IPS-NIHi11 (cell line): ENCODE measurements around the gene CCDC74A.
"Not testable (repeated sequence)": the region's sequence is repeated elsewhere in the genome, so short reads cannot be mapped to it uniquely, and the experiment has no call there.

ENCODE experiments used
- DNase-seq: peaks from one replicate; pipeline ENCODE4 v3.0.0; 2012; ENCODE audit warnings: mixed read lengths, low spot score

The CCDC74A gene

DNA sequence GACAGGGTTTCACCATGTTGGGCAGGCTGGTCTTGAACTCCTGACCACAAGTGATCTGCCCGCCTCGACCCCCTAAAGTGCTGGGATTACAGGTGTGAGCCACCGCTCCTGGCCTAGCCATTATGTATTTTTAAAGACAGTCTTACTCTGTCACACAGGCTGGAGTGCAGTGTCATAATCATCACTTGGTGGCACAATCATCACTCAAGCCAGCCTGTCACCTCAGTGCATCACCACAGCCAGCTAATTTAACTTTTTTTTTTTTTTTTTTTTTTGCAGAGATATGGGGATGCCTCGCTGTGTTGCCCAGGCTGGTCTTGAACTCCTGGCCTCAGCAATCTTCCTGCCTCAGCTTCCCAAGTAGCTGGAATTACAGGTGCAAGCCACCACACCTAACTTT lies 24.1 kb upstream of the CCDC74A start:
- DNase-seq = not testable (repeated sequence)

GRCh38 chr2:131504082-131504750 lies 23.5 kb upstream of the CCDC74A start:
- DNase-seq = not testable (repeated sequence)

DNA sequence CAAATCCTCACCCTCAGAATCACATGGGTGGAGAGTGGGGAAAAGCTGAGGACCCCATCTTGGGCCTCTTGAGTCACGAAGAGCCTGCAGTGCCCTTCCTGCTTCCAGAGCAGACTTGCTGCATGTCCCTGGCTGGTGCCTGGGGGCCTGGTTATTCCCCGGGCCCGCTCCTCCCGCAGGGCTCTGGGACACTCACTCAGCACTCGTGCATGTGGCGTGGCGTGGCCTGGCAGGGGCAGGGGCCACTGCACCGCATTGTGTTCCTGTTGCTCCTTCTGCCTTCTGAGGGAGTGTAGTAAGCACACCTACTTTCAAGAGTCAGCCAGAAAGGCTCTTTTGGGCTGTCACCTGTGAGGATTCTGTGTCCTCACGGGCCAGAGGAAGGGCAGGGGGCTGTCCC lies 18.1 kb upstream of the CCDC74A start:
- no peak for DNase-seq

- DNase-seq = not testable (repeated sequence)
Observed at GRCh38 chr2:131511291-131511968, 16.3 kb upstream of the CCDC74A start.

DNA sequence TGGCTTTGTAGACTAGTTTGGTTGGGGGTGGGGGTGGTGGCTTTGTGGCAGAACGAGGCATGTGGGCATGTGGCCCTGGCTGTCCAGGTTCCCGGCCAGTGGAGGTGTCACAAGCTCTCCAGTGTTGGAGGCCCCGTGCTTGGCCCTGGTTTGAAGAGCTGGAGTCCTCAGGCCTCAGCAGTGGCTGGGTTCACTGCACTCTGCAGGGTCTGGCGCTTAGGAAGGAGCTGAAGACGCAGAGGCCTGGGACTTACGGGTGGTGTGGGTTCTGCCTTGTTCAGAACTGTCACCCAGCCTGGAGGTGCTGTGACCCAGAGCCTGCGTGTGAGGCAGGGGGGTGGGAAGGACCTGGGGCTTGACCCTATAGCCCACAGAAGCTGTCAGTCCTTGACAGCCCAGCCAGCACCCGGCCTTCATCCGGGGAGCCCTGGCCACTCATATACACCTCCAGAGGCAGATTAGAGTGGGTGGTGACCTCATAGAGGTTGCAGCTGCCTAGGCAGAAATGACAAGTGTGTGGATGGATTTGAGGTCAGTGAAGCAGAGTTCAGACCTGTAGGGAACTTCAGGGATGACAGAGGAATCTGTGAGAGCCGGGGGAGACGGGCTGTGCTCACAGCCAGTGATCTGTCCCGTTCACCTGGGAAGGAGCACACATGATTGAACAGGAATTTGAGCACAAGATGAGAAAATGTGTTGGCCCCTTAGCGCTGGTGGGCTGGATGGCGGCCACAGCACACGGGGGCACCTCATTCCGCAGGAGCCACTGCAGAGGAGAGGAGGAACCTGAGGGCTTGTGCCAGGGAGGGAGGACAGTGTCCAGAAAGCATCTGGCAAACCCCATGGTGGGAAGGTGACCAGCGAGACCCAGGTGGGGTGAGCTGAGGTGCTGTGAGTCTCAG lies 15.5 kb upstream of the CCDC74A start:
- not testable (repeated sequence) for DNase-seq

DNA sequence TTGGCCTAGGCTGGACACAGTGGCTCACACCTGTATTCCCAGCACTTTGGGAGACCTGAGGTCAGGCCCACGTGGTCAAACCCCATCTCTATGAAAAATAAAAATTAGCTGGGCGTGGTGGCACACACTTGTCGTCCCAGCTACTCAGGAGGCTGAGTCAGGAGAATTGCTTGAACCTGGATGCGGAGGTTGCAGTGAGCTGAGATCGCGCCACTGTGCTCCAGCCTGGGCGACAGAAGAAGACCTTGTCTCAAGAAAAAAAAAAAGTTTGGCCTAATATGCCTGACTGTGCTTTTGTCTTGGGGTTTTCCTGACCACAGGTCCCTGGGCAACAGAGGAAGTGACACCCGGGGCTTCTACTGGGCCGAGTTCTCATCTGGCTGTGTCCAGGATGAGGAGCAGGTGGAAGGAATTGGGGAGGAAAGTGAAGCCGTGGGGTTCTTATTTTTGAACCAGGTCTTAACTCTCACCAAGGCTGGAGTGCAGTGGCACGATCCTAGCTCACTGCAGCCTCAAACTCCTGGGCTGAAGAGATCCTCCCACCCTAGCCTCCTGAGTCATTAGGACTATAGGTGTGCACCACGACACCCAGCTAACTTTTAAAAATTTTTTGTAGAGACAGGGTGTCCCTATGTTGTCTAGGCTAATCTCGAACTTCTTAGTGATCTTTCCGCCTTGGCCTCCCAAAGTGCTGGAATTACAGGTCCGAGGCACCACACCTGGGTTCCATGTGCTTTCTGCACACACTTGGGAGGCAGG lies 13.1 kb upstream of the CCDC74A start:
- DNase-seq = not testable (repeated sequence)

DNA sequence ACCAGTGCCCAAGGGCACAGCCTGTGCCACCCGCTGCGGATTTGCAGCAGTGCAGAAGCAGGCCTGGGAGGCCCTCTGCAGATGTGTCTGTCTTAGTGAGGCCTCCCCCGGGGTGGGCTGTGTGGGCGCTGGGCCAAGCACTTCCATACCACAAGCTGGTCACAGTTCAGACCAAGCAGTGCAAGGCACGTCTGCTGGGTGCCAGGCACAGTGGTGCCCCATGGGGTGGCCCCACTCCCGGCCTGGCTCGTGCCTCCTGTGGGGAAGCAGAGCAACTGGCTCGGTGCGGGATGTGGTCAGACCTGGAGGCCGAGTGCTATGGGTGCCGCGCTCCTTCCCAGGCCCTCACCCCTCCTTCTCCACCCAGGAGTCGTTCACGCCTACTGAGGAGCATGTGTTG lies 12.5 kb upstream of the CCDC74A start:
- DNase-seq = not testable (repeated sequence)

DNA sequence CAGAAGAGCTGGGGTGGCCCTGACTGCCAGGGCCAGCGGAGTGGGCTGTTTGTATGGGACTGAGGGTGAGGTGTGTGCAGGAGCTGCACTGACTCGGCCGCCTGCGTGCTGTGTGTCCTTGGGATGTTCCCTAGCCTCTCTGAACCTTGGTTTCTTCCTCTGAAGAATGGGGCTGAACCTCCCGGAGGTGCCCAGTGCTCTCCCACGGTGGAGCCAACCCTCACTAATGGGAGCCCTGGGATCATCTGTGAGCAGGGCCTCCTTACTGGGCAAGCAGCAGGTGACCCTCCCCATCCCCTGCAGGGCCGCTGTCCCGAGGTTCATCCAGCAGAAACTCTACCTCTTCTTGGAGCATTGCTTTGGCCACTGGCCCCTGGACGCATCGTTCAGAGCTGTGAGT lies 11.7 kb upstream of the CCDC74A start:
- no peak for DNase-seq

DNA sequence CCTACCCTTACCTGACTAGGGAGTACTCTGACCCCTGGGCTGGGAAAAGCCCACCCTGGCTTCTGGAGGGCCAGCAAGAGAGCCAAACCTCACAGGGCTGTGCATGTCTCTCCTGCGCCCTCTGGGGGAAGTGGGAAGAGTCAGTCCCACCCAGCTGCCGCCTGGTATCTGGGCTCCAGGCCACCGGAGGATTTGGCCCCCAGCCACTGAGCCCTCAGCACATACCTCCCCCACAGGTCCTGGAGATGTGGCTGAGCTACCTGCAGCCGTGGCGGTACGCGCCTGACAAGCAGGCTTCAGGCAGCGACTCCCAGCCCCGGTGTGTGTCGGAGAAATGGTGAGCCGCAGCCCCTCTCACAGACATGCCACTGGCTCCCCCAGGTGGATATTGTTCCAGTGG lies 11.1 kb upstream of the CCDC74A start:
- peak; percentile 40 for DNase-seq

- DNase-seq = no peak
Observed at GRCh38 chr2:131517106-131517831, 10.4 kb upstream of the CCDC74A start.

DNA sequence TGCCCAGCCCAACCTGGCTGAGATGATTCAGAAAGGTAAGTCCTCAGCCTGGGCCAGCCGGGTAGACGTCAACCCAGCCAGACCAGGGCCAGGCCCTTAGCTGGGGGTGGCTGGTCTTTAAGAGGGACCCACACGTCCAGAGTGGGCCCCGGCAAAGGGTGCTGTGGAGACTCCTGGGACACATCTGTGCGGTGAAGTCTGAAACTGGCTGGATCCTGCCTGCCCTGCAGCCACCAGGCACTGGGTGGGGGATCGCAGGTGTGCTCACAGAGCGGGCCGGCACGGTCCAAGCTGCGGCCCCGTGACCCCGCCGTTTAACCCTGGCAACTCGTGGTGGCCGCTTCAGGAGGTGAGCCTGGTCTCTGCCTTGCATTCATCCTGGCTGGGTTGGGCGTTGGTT lies 9.8 kb upstream of the CCDC74A start:
- DNase-seq = not testable (repeated sequence)

- not testable (repeated sequence) for DNase-seq
Observed at GRCh38 chr2:131518531-131518930, 9.2 kb upstream of the CCDC74A start.

DNA sequence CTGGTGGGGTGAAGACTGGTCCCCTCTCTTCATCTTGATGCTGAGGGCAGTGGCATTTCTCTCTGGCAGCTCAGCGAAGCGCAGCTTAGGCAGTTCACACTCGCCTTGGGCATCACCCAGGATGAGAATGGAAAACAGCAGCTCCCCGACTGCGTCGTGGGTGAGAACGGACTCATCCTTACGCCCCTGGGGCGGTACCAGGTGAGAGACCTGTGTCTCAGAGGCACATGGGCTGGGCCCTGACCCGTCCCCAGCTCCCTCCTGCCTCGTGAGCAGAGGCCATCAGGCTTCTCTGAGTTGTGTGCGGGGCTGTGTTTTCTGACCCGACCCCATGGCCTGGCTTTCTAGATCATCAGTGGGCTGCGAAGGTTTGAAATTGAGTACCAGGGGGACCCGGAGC lies 8.2 kb upstream of the CCDC74A start:
- no peak for DNase-seq

GRCh38 chr2:131519871-131520470 lies 7.7 kb upstream of the CCDC74A start:
- DNase-seq = not testable (repeated sequence)

DNA sequence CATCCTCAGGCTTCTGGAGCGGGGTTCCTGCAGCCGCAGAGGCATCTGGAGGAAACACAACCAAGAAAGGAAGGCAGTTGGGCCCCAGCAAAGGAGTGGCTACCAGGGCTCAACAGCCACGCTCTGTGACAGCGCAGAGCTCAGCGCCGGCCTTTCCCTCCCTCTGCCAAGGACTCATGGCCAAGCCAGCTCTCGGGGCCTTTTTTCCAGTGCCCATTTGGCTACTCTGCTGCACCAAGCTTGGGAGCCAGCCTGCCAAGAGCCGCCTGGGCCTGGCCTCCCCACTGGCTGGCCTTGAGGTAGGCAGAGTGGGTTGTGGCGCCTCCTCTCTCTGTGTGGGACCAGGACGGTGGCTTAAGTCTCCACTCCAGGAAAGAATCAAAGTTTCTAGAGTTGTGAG lies 7.2 kb upstream of the CCDC74A start:
- DNase-seq = no peak

DNA sequence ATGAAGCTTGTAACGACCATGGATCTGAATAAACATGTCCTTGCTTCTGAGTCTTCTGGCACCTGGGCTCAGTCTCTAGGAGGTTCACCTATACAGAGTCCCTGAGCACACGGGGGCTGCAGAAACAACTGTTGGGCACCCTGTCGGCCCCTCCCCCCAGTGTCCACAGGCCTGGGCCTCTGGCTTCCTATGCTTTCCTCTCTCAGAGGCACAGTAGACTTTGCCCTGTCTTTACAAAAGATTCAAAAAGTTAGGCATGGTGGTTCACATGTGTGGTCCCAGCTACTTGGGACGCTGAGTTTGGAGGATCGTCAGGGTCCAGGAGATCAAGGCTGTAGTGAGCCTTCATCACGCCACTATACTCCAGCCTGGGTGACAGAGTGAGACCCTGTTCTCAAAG lies 6.2 kb upstream of the CCDC74A start:
- DNase-seq = not testable (repeated sequence)

DNA sequence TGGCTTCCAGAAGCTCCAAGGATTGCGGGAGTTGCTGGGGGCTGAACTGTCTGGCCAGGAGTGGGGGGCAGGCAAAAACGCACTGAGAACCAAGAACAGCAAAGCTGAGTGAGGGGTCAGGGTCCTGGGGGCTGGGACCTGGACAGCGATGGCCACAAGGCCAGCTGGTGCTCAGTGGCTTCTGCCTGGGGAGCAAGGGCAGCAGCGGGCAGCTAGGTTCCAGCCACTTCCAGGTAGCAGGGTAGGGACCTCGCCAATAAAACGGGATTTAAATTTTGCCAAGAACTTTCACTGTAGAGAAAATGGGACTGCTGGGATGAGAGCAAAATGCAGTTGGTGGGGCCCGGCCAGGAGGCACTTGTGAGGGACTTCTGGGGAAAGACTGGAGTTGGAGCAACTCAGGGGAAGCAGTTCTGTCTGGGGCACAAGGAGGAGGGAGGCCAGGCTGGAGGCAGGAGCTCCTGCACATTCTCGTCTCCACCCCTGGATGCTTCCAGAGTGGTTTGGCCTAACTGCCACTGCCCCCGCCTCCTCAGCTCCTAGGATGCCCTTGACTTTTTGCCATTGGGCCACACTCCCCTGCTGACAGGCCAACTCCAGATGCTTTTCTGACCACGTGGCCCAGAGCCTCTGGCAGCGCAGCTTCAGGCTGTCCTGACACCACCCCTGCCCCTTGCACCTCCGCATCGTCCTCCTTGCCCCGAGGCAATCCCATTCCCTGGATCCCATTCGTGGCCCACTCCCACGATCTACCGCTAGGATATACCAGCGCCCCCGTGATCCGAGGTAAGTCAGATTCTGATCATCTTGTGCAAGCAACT lies 5.5 kb upstream of the CCDC74A start:
- DNase-seq = no peak

GRCh38 chr2:131525256-131525655 lies 2.4 kb upstream of the CCDC74A start:
- not testable (repeated sequence) for DNase-seq

DNA sequence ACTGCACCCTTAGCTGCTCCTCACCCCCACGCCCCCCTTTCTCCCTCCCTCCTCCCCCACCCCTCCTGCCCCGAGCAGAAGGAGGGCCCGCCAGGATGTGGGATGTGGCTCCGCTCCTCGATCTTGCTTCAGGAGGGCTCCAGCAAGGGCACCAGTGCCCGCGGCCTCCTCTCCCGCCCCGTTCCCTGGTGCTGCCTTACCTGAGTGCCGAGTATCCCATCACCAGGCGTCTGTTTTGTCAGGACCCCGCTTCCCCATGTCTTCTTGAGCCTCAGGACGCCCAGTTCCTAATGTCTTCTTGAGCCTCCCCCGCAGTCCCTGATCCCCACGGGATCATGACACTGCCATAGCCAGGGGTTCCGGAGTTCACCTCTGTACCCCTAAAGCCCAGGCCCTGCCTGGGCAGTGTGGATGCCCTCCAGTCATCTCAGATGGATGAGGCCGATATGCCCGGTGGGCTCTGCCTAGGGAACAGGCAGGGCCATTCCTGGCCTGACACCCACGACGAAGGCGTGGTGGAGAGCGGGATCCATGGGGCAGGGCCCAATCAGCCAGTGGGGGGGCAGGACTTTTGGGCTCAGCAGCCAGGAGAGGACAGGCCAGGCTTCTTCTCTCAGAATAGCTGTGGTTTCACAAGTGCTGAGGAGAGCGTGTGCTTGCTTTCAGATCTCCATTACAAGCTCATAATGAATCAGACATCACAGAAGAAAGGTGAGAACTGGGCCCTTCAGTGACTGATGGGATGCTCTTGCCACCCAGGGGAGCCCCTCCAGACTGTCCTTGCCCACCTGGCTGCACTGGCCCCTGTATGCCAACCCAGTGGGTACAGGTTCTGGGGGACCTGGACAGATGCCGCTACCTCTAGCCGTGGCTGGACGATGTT lies 1.5 kb downstream of the CCDC74A start:
- not testable (repeated sequence) for DNase-seq
